ENCODE results near the gene SERINC5.
"Not testable (repeated sequence)": the region's sequence is repeated elsewhere in the genome, so short reads cannot be mapped to it uniquely, and the experiment has no call there.

Gene SERINC5

GRCh38 chr5:80193401-80193800, 62.4 kb downstream of the SERINC5 start:
- DNase-seq = no peak

- no peak for DNase-seq
Measured at GRCh38 chr5:80192507-80193241, 63.2 kb downstream of the SERINC5 start.

- DNase-seq = peak; percentile 34
Measured at GRCh38 chr5:80191991-80192398, 63.9 kb downstream of the SERINC5 start.

- DNase-seq = no peak
Measured at GRCh38 chr5:80191397-80191796, 64.5 kb downstream of the SERINC5 start.

GRCh38 chr5:80190960-80191359, 64.9 kb downstream of the SERINC5 start:
- DNase-seq = no peak

GRCh38 chr5:80189701-80190100, 66.1 kb downstream of the SERINC5 start:
- DNase-seq = no peak

GRCh38 chr5:80189201-80189600, 66.6 kb downstream of the SERINC5 start:
- DNase-seq = no peak

GRCh38 chr5:80187421-80188090, 68.3 kb downstream of the SERINC5 start:
- DNase-seq = no peak

GRCh38 chr5:80185535-80185934, 70.3 kb downstream of the SERINC5 start:
- DNase-seq = not testable (repeated sequence)

GRCh38 chr5:80185095-80185494, 70.8 kb downstream of the SERINC5 start:
- no peak for DNase-seq

- no peak for DNase-seq
Measured at GRCh38 chr5:80184235-80185023, 71.4 kb downstream of the SERINC5 start.

- peak; percentile 37 for DNase-seq
Measured at GRCh38 chr5:80183728-80184234, 72.1 kb downstream of the SERINC5 start.

- no peak for DNase-seq
Measured at GRCh38 chr5:80182809-80183580, 72.9 kb downstream of the SERINC5 start.

GRCh38 chr5:80181618-80182211, 74.1 kb downstream of the SERINC5 start:
- no peak for DNase-seq

GRCh38 chr5:80177236-80177635, 78.6 kb downstream of the SERINC5 start:
- DNase-seq = no peak

- DNase-seq = no peak
Measured at GRCh38 chr5:80175337-80175736, 80.5 kb downstream of the SERINC5 start.

- DNase-seq = no peak
Measured at GRCh38 chr5:80174790-80175189, 81.1 kb downstream of the SERINC5 start.

GRCh38 chr5:80172067-80172695, 83.7 kb downstream of the SERINC5 start:
- no peak for DNase-seq

GRCh38 chr5:80170117-80170535, 85.7 kb downstream of the SERINC5 start:
- no peak for DNase-seq

GRCh38 chr5:80168388-80169028, 87.3 kb downstream of the SERINC5 start:
- no peak for DNase-seq

- DNase-seq = no peak
Measured at GRCh38 chr5:80165452-80165851, 90.4 kb downstream of the SERINC5 start.

Data from activated CD8-positive, alpha-beta memory T cell treated with anti-CD3 and anti-CD28 coated beads, Interleukin-2, amount 50 U/mL, for 4 hours (primary cell).